GM23338 (cell line): ENCODE data around the gene ZC3H14.

Experiments used
- EZH2 ChIP-seq: fragments of 200-600 bp; sonication (generic); IDR thresholded peaks from one replicate; pipeline ENCODE4 v1.8.0; 2017; ENCODE audit warnings: antibody characterized with exemption, mild to moderate bottlenecking, low read depth; ENCODE audit not compliant: unreplicated experiment
- JUNB ChIP-seq: IDR thresholded peaks from one replicate; pipeline ENCODE4 v1.6.1; 2016; ENCODE audit warnings: antibody characterized with exemption; ENCODE audit not compliant: unreplicated experiment
- POLR2AphosphoS5 ChIP-seq: IDR thresholded peaks from 2 replicates; pipeline ENCODE4 v1.6.1; 2016; ENCODE audit warnings: antibody characterized with exemption, low read depth
- TF ChIP-seq, protein P1 (sequence below), 2 experiments: fragments of 200-600 bp in 1 of 2; sonication (generic) in 1 of 2; conservative IDR thresholded peaks; 2 replicates each; pipeline versions ENCODE4 v1.5.1 to v1.6.1; 2016 to 2017; ENCODE audit warnings: antibody characterized with exemption in 2 of 2, low read depth in 2 of 2, mild to moderate bottlenecking in 2 of 2, moderate library complexity in 1 of 2

DNA sequence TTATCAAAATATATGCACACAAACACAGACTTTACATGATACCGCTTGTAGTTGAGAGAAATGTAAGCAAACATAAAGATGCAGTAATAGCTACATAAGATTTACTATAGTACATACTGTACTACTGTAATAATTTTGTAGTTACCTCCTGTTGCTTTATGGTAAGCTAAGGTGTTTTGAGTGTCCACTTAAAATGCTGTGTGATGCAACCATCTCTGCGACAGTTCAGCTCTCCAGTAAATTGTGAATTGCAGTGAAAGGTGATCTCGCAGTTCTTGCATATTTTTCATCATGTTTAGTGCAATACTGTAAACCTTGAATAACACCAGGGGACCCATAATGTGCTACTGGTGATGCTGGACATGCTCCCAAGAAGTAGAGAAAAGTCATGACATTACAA is 21.6 kb downstream of the ZC3H14 start:
- TF ChIP-seq, protein P1, sequence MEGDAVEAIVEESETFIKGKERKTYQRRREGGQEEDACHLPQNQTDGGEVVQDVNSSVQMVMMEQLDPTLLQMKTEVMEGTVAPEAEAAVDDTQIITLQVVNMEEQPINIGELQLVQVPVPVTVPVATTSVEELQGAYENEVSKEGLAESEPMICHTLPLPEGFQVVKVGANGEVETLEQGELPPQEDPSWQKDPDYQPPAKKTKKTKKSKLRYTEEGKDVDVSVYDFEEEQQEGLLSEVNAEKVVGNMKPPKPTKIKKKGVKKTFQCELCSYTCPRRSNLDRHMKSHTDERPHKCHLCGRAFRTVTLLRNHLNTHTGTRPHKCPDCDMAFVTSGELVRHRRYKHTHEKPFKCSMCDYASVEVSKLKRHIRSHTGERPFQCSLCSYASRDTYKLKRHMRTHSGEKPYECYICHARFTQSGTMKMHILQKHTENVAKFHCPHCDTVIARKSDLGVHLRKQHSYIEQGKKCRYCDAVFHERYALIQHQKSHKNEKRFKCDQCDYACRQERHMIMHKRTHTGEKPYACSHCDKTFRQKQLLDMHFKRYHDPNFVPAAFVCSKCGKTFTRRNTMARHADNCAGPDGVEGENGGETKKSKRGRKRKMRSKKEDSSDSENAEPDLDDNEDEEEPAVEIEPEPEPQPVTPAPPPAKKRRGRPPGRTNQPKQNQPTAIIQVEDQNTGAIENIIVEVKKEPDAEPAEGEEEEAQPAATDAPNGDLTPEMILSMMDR (conservative IDR thresholded peaks at IDR 0.05; ENCODE audit: low read depth in 2 of 2): no peak
- no peak for TF ChIP-seq EZH2
- no peak for TF ChIP-seq POLR2AphosphoS5
- TF ChIP-seq JUNB: no peak
